Suppressor macrophage (primary cell): ENCODE data around the gene SCRN3.
"Not testable (repeated sequence)": the region's sequence is repeated elsewhere in the genome, so short reads cannot be mapped to it uniquely, and the experiment has no call there.

Source experiments
- DNase-seq, 4 experiments: peaks; one replicate each; pipeline ENCODE4 v3.0.0-alpha.2; 2020 to 2022
- total RNA-seq, 17 experiments: gene quantifications; one replicate each; lab custom pipeline; 2026; ENCODE audit warnings: mixed read lengths in 6 of 17, inconsistent platforms in 3 of 17; lab: John Stamatoyannopoulos, UW

Gene SCRN3, protein sequence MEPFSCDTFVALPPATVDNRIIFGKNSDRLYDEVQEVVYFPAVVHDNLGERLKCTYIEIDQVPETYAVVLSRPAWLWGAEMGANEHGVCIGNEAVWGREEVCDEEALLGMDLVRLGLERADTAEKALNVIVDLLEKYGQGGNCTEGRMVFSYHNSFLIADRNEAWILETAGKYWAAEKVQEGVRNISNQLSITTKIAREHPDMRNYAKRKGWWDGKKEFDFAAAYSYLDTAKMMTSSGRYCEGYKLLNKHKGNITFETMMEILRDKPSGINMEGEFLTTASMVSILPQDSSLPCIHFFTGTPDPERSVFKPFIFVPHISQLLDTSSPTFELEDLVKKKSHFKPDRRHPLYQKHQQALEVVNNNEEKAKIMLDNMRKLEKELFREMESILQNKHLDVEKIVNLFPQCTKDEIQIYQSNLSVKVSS
- total RNA-seq: 6.5 to 29.0 (median 18.6) reads per million in 17 experiments

DNA sequence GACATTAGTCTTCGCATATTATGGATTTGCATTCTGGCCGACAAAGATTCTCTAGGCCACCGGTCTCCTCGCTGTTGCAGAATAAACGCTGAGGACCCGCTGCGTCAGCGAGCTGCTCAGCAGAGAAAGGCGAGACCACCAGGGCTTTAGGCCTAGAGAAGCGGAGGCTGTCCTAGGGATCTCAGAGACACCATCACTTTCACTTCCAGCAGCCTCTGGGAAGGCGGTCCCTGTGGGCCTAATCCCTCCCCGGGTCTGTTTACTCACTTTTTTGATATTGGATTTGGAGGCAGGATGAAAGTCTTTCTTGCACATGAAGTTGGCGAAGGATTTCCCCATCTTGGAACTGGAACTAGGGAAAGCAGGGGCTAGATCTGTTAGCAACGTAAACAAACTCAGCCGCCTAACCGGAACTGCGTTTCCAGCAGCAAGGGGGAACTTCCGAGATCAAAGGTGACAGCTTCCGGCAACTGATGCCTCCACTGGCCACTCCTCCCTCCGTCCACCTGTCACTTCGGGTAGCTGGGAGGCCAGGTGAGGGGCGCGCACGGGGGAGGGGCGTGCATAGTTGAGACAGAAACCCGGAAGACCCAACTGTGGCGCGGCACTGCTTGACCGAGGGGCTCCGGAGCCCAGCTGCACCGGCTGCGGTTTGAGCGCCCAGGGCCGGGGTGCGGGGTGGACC is at the start of gene SCRN3:
SCRN3 (plus strand) TSS at position 447 of the 685 bp plus-strand sequence. CDS start 2,554 bp downstream, outside the sequence.
- peak; percentile 72 to 85 (median 82) for DNase-seq

DNA sequence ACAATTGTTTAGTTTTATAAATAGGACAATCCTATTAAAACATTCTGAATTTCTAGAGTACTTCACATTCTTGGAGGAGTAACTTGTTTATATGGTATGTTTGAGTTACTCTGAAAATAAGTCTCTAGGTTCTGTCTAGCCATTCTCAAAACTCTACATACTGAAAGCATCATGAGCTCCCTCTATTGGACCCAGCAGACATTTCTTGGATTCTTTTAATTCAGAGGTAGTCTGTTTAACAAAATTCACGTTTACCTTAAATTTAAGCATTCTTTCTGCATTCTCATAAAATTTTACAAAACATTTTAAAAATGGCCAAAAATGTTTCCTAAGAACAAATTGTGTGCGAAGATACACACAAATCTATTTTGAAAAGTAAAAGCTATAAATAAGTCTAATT is 45.5 kb upstream of the SCRN3 start:
- DNase-seq: no peak

DNA sequence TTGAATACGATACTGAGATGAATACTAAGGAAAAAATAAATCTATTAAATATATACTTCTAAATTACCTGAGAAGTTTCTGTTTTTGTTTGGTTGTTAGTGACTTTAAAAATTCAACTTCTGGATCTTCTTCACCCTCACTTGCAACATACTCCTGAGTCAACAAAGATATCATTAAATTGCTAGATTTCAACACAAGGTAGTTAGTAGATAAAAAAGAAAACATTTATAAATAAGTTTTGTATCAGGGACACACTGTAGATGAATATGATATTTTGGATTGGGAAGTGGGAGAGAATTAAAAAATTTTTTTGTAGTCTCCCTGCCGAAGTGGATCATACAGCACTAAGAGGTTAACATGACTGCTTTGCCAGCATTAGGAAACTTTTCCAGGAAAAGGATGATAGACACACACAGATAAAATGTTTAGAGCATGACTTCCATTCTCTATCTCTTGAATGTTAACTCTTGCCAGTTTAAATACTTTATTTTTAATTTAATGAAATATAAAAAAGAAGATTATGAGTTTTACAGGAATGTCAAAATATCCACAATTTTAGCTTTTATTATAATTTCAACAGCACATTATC is 44.8 kb upstream of the SCRN3 start:
- DNase-seq: no peak

DNA sequence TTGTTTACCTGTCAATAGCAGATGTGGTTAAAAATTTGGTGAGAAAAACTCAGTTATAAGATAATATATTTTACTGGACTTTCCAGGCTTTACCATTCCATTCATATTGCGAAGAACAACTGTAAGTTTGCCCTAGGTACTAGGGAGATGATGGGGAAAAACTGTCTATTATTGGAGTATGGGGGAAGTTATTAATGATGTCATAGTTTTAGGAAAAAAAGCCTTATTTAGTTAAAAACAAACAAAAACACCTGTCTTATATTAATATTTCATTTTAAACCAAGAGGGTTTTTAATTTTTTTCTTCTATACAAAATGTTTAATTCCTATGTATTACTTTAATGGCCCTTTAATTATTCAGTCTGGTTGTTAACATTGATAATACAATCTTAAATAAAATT is 42.5 kb upstream of the SCRN3 start:
- DNase-seq: no peak

DNA sequence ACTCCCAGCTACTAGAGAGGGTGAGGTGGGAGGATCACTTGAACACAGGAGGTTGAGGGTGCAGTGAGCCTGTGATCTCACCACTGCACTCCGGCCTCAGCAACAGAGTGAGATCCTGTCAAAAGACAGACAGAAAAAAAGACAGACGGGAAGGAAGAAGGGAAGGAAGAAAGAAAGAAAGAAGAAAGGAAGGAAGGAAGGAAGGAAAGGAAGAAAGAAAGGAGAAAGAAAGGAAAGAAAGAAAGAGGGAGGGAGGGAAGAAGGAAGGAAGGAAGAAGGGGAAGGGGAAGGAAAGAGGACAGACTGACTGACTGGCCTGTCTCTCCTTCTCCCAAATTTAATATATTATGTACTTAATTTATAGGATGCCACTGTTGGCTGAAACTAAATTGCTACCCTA is 39.2 kb upstream of the SCRN3 start:
- DNase-seq: no peak

DNA sequence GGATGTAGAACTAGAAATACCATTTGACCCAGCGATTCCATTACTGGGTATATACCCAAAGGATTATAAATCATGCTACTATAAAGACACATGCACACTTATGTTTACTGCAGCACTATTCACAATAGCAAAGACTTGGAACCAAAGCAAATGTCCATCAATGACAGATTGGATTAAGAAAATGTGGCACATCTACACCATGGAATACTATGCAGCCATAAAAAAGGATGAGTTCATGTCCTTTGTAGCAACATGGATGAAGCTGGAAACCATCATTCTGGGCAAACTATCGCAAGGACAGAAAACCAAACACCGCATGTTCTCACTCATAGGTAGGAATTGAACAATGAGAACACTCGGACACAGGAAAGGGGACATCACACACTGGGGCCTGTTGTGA is 35.9 kb upstream of the SCRN3 start:
- not testable (repeated sequence) for DNase-seq

DNA sequence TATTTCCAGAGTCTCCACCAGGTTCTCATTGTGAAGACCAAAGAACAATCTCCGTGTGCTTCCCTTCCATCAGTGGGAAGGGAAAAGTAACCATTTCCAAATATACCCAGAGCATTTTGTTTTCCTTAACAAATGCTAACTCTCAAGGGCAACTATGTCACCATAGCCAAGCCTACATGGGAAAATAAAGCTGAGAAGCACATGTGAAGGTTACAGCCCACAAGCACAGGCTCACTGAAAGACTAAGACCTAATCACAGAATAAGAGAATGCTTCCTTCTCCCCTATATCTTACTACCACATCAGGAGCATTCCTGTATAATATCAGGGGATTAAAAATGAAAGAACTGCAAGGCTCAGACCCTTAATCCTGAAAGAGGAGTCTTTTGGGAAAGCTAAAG is 32.6 kb upstream of the SCRN3 start:
- DNase-seq: peak in 1 of 4 experiments; percentile 11

DNA sequence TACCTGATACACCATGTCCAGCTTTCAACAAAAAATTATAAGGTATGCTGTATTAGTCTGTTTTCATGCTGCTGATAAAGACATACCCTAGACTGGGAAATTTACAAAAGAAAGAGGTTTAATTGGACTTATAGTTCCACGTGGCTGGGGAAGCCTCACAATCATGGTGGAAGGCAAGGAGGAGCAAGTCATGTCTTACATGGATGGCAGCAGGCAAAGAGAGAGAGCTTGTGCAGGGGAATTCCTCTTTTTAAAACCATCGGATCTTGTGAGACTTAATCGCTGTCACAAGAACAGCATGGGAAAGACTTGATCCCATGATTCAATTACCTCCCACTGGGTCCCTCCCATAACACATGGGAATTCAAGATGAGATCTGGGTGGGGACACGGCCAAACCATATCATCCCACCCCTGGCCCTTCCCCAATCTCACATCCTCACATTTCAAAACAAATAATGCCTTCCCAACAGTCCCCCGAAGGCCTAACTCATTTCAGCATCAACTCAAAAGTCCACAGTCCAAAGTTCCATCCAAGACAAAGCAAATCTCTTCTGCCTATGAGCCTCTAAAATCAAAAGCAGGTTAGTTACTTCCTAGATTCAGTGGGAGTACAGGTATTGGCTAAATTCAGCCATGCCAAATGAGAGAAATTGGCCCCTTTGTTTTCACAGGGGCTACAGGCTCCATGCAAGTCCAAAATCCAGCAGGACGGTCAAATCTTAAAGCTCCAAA is 31.9 kb upstream of the SCRN3 start:
- peak; percentile 22 to 55 (median 52) for DNase-seq

DNA sequence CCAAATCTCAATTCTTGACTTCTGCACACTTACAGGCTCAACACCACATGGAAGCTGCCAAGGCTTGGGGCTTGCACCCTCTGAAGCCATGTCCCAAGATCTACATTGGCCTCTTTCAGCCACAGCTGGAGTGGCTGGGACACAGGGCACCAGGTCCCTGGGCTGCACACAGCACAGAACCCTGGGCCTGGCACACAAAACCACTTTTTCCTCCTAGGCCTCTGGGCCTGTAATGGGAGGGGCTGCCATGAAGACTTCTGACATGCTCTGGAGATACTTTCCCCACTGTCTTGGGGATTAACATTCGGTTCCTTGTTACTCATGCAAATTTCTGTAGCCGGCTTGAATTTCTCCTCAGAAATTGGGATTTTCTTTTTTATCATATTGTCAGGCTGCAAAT is 30.9 kb upstream of the SCRN3 start:
- peak in 1 of 4 experiments; percentile 16 for DNase-seq

DNA sequence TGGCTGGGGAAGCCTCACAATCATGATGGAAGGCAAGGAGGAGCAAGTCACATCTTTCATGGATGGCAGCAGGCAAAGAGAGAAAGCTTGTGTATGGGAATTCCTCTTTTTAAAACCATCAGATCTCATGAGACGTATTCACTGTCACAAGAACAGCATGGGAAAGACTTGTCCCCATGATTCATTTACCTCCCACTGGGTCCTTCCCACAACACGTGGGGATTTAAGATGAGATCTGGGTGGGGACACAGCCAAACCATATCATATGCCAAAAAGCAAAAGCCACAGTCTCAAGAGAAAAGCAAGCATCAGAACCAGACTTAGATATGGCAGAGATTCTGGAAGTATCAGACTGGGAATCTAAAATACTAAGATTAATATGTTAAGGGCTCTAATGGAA is 30.0 kb upstream of the SCRN3 start:
- DNase-seq: peak; percentile 58 to 81 (median 72)

DNA sequence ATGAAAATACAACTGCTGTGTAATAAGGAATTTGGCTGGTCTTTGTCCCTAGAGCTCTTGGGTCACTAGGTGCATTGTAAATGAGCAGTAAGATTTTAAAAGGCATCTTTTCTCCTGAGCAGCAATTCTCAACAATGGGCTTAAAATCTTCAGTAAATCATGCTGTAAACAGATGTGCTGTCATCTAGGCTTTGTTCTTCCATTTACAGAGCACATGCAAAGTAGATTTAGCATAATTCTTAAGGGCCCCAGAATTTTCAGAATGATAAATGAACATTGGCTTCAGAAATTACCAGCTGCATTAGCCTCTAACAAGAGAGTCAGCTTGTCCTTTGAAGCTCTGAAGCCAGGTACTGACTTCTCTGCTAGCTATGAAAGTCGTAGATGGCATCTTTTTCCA is 26.8 kb upstream of the SCRN3 start:
- DNase-seq: no peak

DNA sequence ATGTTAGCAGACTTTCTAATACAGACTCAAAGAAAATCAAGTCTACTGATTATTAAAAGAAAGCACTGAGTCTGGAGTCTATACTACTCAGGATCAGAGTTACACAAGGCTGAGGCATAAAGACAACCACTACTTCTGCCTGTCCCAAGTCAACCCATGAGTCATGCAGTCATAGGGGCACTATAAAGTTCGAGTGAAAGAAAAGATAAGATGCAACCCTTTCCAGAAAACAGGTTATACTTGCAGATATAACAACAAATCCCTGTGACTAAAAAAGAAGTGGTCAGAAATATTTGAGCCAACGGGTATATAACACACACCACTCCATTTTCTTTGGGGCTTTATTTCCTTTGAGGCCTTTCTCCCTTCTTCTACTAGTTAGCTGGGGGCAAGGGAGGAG is 18.6 kb upstream of the SCRN3 start:
- peak; percentile 33 to 69 (median 53) for DNase-seq

DNA sequence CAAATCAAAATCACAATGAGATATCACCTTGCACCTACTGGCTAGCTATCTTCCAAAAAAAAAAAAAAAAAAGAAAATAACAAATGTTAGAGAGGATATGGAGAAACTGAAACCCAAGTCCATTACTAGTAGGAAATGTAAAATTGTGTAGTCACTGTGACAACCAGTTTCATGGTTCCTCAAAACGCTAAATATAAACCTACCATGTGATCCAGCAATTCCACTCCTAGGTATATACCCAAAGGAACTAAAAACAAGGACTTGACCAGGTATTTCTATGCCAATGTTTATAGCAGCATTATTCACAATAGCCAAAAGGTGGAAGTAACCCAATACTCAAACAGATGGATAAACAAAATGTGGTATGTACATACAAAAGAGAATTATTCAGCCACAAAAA is 11.7 kb upstream of the SCRN3 start:
- peak in 2 of 4 experiments; percentile 72 to 76 for DNase-seq

DNA sequence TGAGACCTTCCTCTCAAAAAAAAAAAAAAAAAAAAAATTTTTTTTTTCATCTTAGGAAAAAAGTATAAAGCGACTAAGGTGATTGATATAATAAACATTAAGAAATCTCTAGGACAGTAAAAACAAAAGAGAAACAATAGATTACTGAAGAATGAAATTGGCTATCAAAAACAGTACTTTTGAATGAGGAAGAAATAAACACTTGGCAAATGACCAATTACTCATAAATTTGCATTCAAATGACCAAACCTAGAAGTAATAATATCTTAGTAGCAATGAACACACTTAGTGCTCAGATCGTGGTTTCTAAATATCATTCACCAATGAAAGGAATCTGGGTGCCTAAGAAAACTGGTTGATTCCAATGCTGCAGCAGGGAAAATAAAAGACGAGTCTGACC is 10.3 kb upstream of the SCRN3 start:
- no peak for DNase-seq

DNA sequence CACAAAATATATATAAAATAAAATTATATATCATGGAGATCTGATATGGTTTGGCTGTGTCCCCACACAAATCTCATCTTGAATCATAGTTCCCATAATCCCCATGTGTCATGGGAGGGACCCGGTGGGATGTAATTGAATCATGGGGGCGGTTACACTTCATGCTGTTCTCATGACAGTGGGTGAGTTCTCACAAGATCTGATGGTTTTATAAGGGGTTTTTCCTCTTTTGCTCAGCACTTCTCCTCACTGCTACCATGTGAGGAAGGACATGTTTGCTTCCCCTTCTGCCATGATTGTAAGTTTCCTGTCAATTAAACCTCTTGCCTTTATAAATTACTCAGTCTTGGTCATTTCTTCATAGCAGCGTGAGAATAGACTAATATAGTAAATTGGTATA is 6.8 kb upstream of the SCRN3 start:
- DNase-seq: peak; percentile 15 to 68 (median 46)

DNA sequence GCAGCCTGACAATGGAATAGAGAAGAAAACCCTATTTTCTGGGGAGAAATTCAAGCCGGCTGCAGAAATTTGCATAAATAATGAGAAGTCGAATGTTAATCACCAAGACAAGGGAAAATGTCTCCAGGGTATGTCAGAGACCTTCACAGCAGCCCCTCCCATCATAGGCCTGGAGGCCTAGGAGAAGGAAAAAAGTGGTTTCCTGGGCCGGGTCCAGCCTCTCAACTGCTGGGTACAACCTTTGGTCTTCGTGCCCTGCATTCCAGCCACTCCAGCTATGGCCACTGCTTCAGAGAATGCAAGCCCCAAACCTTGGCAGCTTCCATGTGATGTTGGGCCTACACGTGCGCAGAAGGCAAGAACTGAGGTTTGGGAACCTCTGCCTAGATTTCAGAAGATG is 6.0 kb upstream of the SCRN3 start:
- no peak for DNase-seq

DNA sequence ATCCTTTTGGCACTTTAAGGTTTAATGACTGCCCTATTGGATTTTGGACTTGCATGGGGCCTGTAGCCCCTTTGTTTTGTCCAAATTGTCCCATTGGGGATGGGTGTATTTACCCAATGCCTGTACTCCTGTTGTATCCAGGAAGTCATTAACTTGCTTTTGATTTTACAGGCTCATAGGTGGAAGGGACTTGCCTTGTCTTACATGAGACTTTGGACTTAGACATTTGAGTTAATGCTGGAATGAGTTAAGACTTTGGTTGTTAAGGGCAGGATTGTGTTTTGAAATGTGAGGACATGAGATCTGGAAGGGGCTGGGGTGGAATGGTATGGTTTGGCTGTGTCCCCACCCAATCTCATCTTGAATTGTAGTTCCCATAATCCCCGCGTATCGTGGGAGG is 5.2 kb upstream of the SCRN3 start:
- DNase-seq: not testable (repeated sequence)

DNA sequence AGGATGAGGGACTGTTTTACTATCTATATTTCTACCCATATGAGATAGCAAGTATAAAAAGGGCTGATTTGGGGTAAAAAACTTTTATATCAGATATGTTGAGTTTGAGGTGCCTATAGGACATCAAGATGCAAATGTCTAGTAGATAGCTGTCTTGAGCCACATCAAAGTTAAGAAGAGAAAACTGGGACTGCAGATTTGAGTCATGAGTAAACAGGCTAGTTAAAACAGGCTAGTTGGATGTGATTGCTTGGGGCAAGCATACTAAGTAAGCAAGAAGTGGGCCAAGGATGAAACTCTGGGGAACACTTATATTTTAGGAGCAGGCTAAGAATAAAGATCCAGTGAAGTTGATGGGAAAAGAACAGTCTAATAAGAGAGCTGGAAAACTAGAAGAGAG is 2.8 kb upstream of the SCRN3 start:
- DNase-seq: no peak

DNA sequence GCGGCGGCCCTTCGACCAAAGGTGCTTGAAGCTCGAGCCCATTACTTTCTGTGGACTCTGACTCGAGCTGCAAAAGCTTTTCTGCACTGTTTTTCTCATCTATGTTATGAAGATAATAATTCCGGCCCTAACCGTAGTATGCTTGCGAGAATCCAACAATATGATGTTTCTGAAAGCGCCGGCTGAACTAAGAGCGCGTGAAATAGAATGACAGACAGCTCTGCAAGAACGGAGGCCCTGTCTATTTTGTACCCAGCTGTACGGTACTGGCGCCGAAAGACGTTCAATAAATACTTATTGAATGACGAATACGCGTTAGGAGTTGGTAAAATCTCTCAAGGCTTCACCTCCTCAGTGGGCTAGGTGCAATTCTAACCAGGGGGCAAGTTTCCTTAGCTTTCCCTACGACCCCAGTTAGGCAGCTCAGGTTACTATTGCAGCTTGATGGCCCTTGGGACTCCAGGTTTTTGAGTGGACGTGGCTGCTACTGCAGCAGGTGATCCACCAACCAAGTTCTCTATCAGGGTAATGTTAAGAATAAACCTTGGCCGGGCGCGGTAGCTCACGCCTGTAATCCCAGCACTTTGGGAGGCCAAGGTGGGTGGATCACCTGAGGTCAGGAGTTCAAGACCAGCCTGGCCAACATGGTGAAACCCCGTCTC is 570 bp downstream of the SCRN3 start:
- DNase-seq: peak in 3 of 4 experiments; percentile 3 to 9 (median 4)

DNA sequence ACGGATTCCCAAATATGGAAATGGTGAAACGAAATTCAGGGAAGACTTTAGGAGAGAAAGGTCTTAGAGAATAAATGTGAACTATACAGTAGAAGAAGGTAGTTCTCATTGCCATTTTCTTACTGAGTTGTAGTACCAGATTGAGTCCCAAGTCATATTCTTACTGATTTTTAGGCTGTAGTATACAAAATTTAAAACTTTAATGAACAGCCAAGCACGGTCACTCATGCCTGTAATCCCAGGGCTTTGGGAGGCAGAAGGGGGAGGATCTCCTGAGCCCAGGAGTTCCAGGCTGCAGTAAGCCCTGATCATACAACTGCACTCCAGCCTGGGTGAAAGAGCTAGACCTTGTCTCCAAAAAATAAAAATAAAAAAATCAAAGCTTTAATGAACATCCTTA is 2.2 kb downstream of the SCRN3 start:
- no peak for DNase-seq

DNA sequence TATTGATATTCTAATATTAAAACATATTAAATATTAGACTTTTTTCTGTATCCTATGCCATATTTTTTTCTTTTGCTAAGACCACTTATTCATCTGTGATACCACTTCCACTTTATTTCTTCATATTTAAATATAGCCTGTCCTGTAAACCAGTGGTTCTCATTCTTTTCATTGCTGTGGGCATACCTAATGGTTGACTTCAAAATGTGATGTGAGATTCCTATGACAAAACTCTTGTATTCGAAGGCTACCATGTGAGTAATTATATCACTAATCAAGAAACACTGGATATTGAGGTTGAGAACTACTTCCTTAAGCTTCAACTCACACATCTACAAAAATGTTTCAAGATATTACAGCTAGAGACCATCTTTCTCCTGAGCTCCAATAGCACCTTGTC is 3.6 kb downstream of the SCRN3 start:
- DNase-seq: no peak

DNA sequence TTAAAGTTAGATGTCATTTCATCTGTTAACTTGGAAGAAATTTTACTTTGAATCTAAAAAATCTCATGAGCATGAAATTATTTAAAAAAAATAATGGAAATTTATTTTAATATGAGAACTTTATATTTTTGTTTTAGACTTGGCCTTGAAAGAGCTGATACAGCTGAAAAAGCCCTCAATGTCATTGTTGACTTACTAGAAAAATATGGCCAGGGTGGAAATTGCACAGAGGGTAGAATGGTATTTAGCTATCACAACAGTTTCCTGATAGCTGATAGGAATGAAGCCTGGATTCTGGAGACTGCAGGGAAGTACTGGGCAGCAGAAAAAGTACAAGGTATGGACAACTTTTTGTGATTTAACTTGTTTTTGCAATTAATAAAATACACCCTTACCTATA is 5.3 kb downstream of the SCRN3 start:
- no peak for DNase-seq
